Tibial nerve (tissue), 4 donors: ENCODE data around the gene PEAK3. TPM values are rescaled to one million over a fixed set of nuclear protein-coding genes. Genes with fewer than 3 reads are reported as not detected.

Experiments
- DNase-seq, 2 donors: peaks; one replicate each; pipeline ENCODE4 v3.0.0-alpha.2; 2019; ENCODE audit warnings: low spot score in 2 of 2
- H3K27ac ChIP-seq, 4 donors: fragments of 200-600 bp; sonication (generic) in 3 of 4; one replicate each; pipeline ENCODE4 v1.5.1; 2017 to 2019; ENCODE audit warnings: mild to moderate bottlenecking in 1 of 4
- H3K27me3 ChIP-seq, 2 donors: fragments of 200-600 bp; sonication (generic) in 1 of 2; one replicate each; pipeline versions ENCODE4 v1.5.1 to v1.6.0; 2017 to 2019
- H3K36me3 ChIP-seq, 3 donors: fragments of 200-600 bp; sonication (generic); one replicate each; pipeline ENCODE4 v1.5.1; 2018 to 2019
- H3K4me1 ChIP-seq, 4 donors: fragments of 200-600 bp; sonication (generic) in 3 of 4; one replicate each; pipeline ENCODE4 v1.5.1; 2017 to 2019
- H3K4me3 ChIP-seq, 4 donors: fragments of 200-600 bp; sonication (generic) in 3 of 4; one replicate each; pipeline ENCODE4 v1.5.1; 2017 to 2019; ENCODE audit warnings: mild to moderate bottlenecking in 1 of 4, moderate library complexity in 1 of 4
- H3K9me3 ChIP-seq, 4 donors: fragments of 200-600 bp; sonication (generic) in 3 of 4; one replicate each; pipeline ENCODE4 v1.5.1; 2017 to 2019
- EP300 ChIP-seq, 2 donors: sonication (generic); formaldehyde crosslinking; IDR thresholded peaks; one replicate each; pipeline ENCODE4 v1.6.1; 2017; ENCODE audit warnings: antibody characterized with exemption in 2 of 2, mild to moderate bottlenecking in 1 of 2
- POLR2A ChIP-seq, 2 donors: fragments of 450-650 bp; IDR thresholded peaks; one replicate each; pipeline ENCODE4 v1.6.1; 2017; ENCODE audit warnings: antibody characterized with exemption in 2 of 2, mild to moderate bottlenecking in 2 of 2, moderate library complexity in 2 of 2
- WGBS, 2 donors: methylation state at CpG; one replicate each; pipeline ENCODE4 v1.1.5; 2018; 5-methylcytosine and 5-hydroxymethylcytosine counted together
- total RNA-seq, 4 donors: library from RNA; depleted of rRNA; stranded (reverse); fragments of >200 nt; gene quantifications; one replicate each; pipeline ENCODE4 v1.1.0, GENCODE V29; 2016
- TF ChIP-seq, protein P1 (sequence below), 5 experiments: fragments of 200-600 bp in 3 of 5; fragments of 450-650 bp in 2 of 5; sonication (generic) in 3 of 5; IDR thresholded peaks; one replicate each; pipeline ENCODE4 v1.5.1; 2016 to 2019; ENCODE audit warnings: antibody characterized with exemption in 5 of 5, mild to moderate bottlenecking in 3 of 5, moderate library complexity in 2 of 5

Gene PEAK3
- total RNA-seq, 4 donors from 2014 or later = 0.42 to 4.2 (median 2.2) TPM

DNA sequence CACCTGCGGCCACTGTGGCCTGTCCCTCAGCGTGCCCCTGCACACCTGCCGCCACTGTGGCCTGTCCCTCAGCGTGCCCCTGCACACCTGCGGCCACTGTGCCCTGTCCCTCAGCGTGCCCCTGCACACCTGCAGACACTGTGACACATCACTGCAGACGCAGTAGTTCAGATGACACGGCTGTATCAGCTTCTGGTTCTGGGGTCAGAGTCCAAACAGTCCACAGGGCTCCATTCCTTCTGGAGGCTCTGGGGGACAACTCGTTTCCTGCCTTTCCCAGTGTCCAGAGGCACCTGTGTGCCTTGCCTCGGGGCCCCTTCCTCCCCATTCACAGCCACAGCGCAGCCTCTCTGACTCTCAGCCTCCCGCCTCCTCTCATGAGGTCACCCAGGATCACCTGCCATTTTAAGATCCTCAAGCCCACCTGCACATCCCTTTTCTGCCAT is 39.9 kb downstream of the PEAK3 start:
- peaks cover 0 to 72% (median 49%) of the 10 kb centered on the region in 4 donors for H3K4me1 ChIP-seq
- H3K36me3 ChIP-seq = peaks cover 10 to 45% (median 32%) of the 10 kb centered on the region in 3 donors
- no peaks in the 10 kb centered on the region for H3K27me3 ChIP-seq
- no peak for DNase-seq
- H3K27ac ChIP-seq = peak overlapping the region in 3 of 4 donors; percentile 47 to 90 (median 80)
- 81 to 85% methylated on average over 11 to 12 of the region's 12 CpGs for WGBS, 2 donors
- TF ChIP-seq EP300 (IDR thresholded peaks at IDR 0.05) (no peak), POLR2A (IDR thresholded peaks at IDR 0.05) (no peak)
- TF ChIP-seq, protein P1, sequence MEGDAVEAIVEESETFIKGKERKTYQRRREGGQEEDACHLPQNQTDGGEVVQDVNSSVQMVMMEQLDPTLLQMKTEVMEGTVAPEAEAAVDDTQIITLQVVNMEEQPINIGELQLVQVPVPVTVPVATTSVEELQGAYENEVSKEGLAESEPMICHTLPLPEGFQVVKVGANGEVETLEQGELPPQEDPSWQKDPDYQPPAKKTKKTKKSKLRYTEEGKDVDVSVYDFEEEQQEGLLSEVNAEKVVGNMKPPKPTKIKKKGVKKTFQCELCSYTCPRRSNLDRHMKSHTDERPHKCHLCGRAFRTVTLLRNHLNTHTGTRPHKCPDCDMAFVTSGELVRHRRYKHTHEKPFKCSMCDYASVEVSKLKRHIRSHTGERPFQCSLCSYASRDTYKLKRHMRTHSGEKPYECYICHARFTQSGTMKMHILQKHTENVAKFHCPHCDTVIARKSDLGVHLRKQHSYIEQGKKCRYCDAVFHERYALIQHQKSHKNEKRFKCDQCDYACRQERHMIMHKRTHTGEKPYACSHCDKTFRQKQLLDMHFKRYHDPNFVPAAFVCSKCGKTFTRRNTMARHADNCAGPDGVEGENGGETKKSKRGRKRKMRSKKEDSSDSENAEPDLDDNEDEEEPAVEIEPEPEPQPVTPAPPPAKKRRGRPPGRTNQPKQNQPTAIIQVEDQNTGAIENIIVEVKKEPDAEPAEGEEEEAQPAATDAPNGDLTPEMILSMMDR (IDR thresholded peaks at IDR 0.05) = no peak
- no peak overlapping the region for H3K4me3 ChIP-seq
- H3K9me3 ChIP-seq = no peaks in the 10 kb centered on the region

- Histone ChIP-seq H3K36me3 (peaks cover 10 to 35% (median 22%) of the 10 kb centered on the region in 3 donors), H3K27me3 (no peaks in the 10 kb centered on the region), H3K9me3 (no peaks in the 10 kb centered on the region), H3K4me1 (peaks cover 0 to 69% (median 49%) of the 10 kb centered on the region in 4 donors), H3K27ac (peak overlapping the region in 3 of 4 donors; percentile 47 to 90 (median 80)), H3K4me3 (peak overlapping the region in 1 of 4 donors; percentile 37)
- TF ChIP-seq, protein P1 (IDR thresholded peaks at IDR 0.05) = peak in 1 of 5 experiments; percentile 8
- TF ChIP-seq EP300 (IDR thresholded peaks at IDR 0.05) (peak in 1 of 2 donors; percentile 62), POLR2A (IDR thresholded peaks at IDR 0.05) (no peak)
- WGBS, 2 donors = 51 to 54% methylated on average over 32 to 41 of the region's 41 CpGs
- no peak for DNase-seq
Measured at GRCh38 chr19:2240881-2241760, 40.9 kb downstream of the PEAK3 start.

GRCh38 chr19:2239771-2240770 is 41.9 kb downstream of the PEAK3 start:
- Histone ChIP-seq H3K27me3 (no peaks in the 10 kb centered on the region), H3K4me1 (peaks cover 0 to 73% (median 53%) of the 10 kb centered on the region in 4 donors), H3K9me3 (no peaks in the 10 kb centered on the region), H3K27ac (peak overlapping the region; percentile 12 to 90 (median 64)), H3K36me3 (peaks cover 5 to 24% (median 12%) of the 10 kb centered on the region in 3 donors), H3K4me3 (peak overlapping the region in 3 of 4 donors; percentile 13 to 37 (median 16))
- TF ChIP-seq, protein P1 (IDR thresholded peaks at IDR 0.05) = no peak
- TF ChIP-seq EP300 (IDR thresholded peaks at IDR 0.05) = no peak
- no peak for TF ChIP-seq POLR2A (IDR thresholded peaks at IDR 0.05)
- no peak for DNase-seq
- WGBS, 2 donors = 21 to 27% methylated on average over 31 to 32 of the region's 34 CpGs

- H3K4me3 ChIP-seq = peak overlapping the region in 2 of 4 donors; percentile 16 to 37
- TF ChIP-seq, protein P1 (IDR thresholded peaks at IDR 0.05) = no peak
- TF ChIP-seq POLR2A (IDR thresholded peaks at IDR 0.05) (no peak), EP300 (IDR thresholded peaks at IDR 0.05) (no peak)
- no peak for DNase-seq
- H3K27ac ChIP-seq = peak overlapping the region in 2 of 4 donors; percentile 80 to 90
- H3K36me3 ChIP-seq = peaks cover 0 to 15% (median 3%) of the 10 kb centered on the region in 3 donors
- 53 to 61% methylated on average over 10 of the region's 10 CpGs for WGBS, 2 donors
- no peaks in the 10 kb centered on the region for H3K27me3 ChIP-seq
- peaks cover 0 to 82% (median 62%) of the 10 kb centered on the region in 4 donors for H3K4me1 ChIP-seq
- no peaks in the 10 kb centered on the region for H3K9me3 ChIP-seq
Measured at GRCh38 chr19:2239173-2239572, 42.8 kb downstream of the PEAK3 start.
